ENCODE measurements around the gene SH3PXD2B. TPM values are rescaled to one million over a fixed set of nuclear protein-coding genes. Genes with fewer than 3 reads are reported as not detected.
A peak's percentile ranks its signal among the peaks of the same experiment; 100 is the strongest.

SH3PXD2B gene
- polyA plus RNA-seq, 3 donors = 0.19 to 0.77 (median 0.31) TPM

GRCh38 chr5:172420235-172420939 is 33.9 kb downstream of the SH3PXD2B start:
- DNase-seq = peak in 1 of 3 donors; percentile 43
- no peak for TF ChIP-seq CTCF (IDR thresholded peaks at IDR 0.05)
- intact Hi-C loops (cut with micrococcal nuclease) = loop anchor here in 1 of 2 donors (5.0 kb wide), 1 partner anchor 37 kb away; no protein-coding TSS in a partner anchor
- no peaks in the 10 kb centered on the region for H3K9me3 ChIP-seq (replicated peaks in 1 of 2; ENCODE audit: control insufficient read depth in 1 of 2, insufficient read depth in 1 of 2, low read length in 2 of 2)
- 52% methylated on average over 8 of the region's 10 CpGs for WGBS (ENCODE audit: insufficient coverage)
- peak overlapping the region; percentile 39 for H3K4me2 ChIP-seq (replicated peaks; ENCODE audit: extremely low read depth, low read length, poor library complexity, severe bottlenecking)
- peak overlapping the region in 1 of 3 experiments; percentile 19 for H3K4me3 ChIP-seq (replicated peaks in 1 of 3; ENCODE audit: low read depth in 2 of 3, low read length in 3 of 3)
- no peak overlapping the region for H2AFZ ChIP-seq (ENCODE audit: insufficient read depth, low read depth, low read length, poor library complexity, severe bottlenecking)
- H3K36me3 ChIP-seq (replicated peaks in 1 of 2; ENCODE audit: control insufficient read depth in 1 of 2, insufficient read depth in 2 of 2, low read length in 2 of 2) = no peaks in the 10 kb centered on the region
- Mint-ChIP-seq H3K9me3 (peaks cover 0 to 2% (median 0%) of the 10 kb centered on the region in 7 donors), H3K4me1 (peaks cover 41% of the 10 kb centered on the region), H3K36me3 (peaks cover 0 to 2% of the 10 kb centered on the region in 2 donors), H3K4me3 (peak overlapping the region in 1 of 2 donors; percentile 83), H3K27ac (peak overlapping the region in 6 of 7 donors; percentile 38 to 85 (median 70)), H3K27me3 (ENCODE audit: low read depth in 3 of 3) (peaks cover 7 to 8% (median 8%) of the 10 kb centered on the region in 3 donors)
- H3K4me1 ChIP-seq (ENCODE audit: control insufficient read depth in 1 of 2, insufficient read depth in 2 of 2, low read length in 2 of 2) = peaks cover 24 to 34% of the 10 kb centered on the region in 2 donors
- no peaks in the 10 kb centered on the region for H4K20me1 ChIP-seq (ENCODE audit: insufficient read depth, low read length)
- peak overlapping the region in 1 of 2 donors; percentile 17 for H3K27ac ChIP-seq (ENCODE audit: low read depth in 1 of 2, low read length in 2 of 2)
- no peaks in the 10 kb centered on the region for H3K79me2 ChIP-seq (ENCODE audit: insufficient read depth, low read length)
- H3K9ac ChIP-seq (ENCODE audit: insufficient read depth, low read length, poor library complexity, severe bottlenecking) = no peak overlapping the region
- no peaks in the 10 kb centered on the region for H3K27me3 ChIP-seq (ENCODE audit: control insufficient read depth in 2 of 2, insufficient read depth in 2 of 2, low read length in 2 of 2)

- Histone ChIP-seq H2AFZ (ENCODE audit: insufficient read depth, low read depth, low read length, poor library complexity, severe bottlenecking) (no peak overlapping the region), H4K20me1 (ENCODE audit: insufficient read depth, low read length) (no peaks in the 10 kb centered on the region), H3K9me3 (replicated peaks in 1 of 2; ENCODE audit: control insufficient read depth in 1 of 2, insufficient read depth in 1 of 2, low read length in 2 of 2) (no peaks in the 10 kb centered on the region), H3K4me3 (replicated peaks in 1 of 3; ENCODE audit: low read depth in 2 of 3, low read length in 3 of 3) (no peak overlapping the region), H3K36me3 (replicated peaks in 1 of 2; ENCODE audit: control insufficient read depth in 1 of 2, insufficient read depth in 2 of 2, low read length in 2 of 2) (no peaks in the 10 kb centered on the region), H3K9ac (ENCODE audit: insufficient read depth, low read length, poor library complexity, severe bottlenecking) (no peak overlapping the region), H3K27ac (ENCODE audit: low read depth in 1 of 2, low read length in 2 of 2) (no peak overlapping the region), H3K4me1 (ENCODE audit: control insufficient read depth in 1 of 2, insufficient read depth in 2 of 2, low read length in 2 of 2) (peaks cover 32 to 43% of the 10 kb centered on the region in 2 donors), H3K4me2 (replicated peaks; ENCODE audit: extremely low read depth, low read length, poor library complexity, severe bottlenecking) (no peak overlapping the region), H3K27me3 (ENCODE audit: control insufficient read depth in 2 of 2, insufficient read depth in 2 of 2, low read length in 2 of 2) (no peaks in the 10 kb centered on the region), H3K79me2 (ENCODE audit: insufficient read depth, low read length) (no peaks in the 10 kb centered on the region)
- Mint-ChIP-seq H3K27ac (peak overlapping the region in 5 of 7 donors; percentile 38 to 85 (median 51)), H3K4me1 (peaks cover 51% of the 10 kb centered on the region), H3K36me3 (peaks cover 0 to 2% of the 10 kb centered on the region in 2 donors), H3K27me3 (ENCODE audit: low read depth in 3 of 3) (peaks cover 3 to 4% (median 4%) of the 10 kb centered on the region in 3 donors), H3K9me3 (peaks cover 0 to 2% (median 0%) of the 10 kb centered on the region in 7 donors), H3K4me3 (no peak overlapping the region)
- intact Hi-C loops (cut with micrococcal nuclease) = no loop called here
- DNase-seq = no peak
- no peak for TF ChIP-seq CTCF (IDR thresholded peaks at IDR 0.05)
- WGBS (ENCODE audit: insufficient coverage) = 96% methylated on average over 17 of the region's 20 CpGs
Observed at GRCh38 chr5:172418862-172419814, 35.2 kb downstream of the SH3PXD2B start.

Measured in CD14-positive monocyte (primary cell).